A204.1 (cell line): ENCODE results near the gene CFAP299.
A peak's percentile ranks its signal among the peaks of the same experiment; 100 is the strongest.

Source experiments
- FAIRE-seq: peaks from 2 replicates; lab custom pipeline; 2012; peaks lifted over from hg19 to GRCh38; lab: Jason Lieb, UNC

CFAP299 gene

GRCh38 chr4:80840396-80840795, 504.9 kb downstream of the CFAP299 start:
- FAIRE-seq, result no peak

DNA sequence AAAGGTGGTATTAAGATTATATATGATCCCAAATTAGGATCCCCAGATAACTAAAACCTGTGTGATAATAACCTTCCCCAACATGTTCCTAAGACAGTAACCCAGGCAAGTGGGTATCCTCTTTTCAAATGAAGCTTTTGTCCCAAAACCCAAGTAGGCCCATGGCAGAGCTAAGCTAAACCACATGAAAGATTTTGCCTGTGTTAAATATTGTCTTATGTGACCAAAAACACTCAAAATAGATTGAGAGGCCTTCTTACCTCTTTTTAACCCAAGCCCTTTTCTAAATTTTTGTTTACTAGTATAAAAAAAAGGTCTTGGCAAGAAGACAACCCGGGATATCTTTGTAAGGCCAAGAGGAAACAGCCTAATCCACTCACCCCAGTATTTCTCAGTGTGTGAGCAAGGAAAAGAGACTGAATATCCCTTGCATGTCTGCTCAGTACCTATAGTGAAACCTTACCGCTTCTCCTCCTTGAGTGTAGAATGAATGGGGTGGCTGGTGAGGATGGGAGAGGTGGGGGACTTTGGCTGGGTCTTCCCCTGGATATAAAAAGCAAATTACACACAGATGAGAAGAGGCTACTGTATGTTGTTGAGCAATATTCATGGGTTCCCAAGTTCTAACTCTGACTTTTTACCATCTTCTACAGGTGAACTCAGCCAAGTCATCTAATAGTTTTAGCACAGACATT, 506.2 kb downstream of the CFAP299 start:
- FAIRE-seq, result no peak

DNA sequence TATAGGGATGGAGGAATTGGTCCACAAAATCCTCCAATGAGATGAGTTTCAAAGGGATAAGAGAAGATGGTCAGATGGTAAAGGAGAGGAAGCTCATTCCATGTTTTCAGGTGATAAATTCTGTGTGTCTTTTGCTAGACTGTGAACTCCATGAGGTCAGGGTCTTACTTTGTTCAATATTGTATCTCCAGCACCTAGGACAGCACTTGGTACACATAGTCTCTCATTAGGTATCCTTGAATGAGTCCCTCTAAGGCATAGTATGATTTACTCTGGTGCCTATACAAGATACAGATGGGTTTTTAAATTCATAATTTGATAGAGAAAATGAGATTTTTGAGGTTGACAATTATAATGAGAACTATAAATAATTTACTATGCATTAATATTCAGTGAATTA, 510.7 kb downstream of the CFAP299 start:
- FAIRE-seq, result no peak

GRCh38 chr4:80852061-80852460, 516.5 kb downstream of the CFAP299 start:
- no peak for FAIRE-seq

- FAIRE-seq, result no peak
These were observed 538.0 kb downstream of the CFAP299 start for GRCh38 chr4:80873571-80873970.

DNA sequence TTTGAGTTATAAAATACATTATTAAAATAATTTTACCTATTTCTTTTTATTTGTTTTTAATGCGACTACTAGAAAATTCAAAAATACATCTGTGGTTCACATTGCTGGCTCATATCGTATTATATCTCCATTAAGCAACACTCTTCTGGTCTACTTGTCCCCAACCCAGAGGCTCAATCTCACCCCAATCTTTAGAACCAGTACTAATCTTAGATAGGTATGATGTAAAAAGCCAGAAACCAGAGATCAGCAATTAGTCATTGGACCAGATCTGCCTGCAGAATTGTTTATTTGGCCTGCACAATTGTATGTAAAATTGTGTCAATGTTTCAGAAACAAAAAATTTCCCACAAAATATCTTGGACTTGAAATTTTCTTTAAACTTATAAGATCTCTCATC, 539.4 kb downstream of the CFAP299 start:
- no peak for FAIRE-seq

- no peak for FAIRE-seq
These were observed 540.1 kb downstream of the CFAP299 start for GRCh38 chr4:80875642-80876041.

- no peak for FAIRE-seq
These were observed 541.3 kb downstream of the CFAP299 start for GRCh38 chr4:80876810-80877209.

GRCh38 chr4:80878218-80878617, 542.7 kb downstream of the CFAP299 start:
- peak; percentile 9 for FAIRE-seq

DNA sequence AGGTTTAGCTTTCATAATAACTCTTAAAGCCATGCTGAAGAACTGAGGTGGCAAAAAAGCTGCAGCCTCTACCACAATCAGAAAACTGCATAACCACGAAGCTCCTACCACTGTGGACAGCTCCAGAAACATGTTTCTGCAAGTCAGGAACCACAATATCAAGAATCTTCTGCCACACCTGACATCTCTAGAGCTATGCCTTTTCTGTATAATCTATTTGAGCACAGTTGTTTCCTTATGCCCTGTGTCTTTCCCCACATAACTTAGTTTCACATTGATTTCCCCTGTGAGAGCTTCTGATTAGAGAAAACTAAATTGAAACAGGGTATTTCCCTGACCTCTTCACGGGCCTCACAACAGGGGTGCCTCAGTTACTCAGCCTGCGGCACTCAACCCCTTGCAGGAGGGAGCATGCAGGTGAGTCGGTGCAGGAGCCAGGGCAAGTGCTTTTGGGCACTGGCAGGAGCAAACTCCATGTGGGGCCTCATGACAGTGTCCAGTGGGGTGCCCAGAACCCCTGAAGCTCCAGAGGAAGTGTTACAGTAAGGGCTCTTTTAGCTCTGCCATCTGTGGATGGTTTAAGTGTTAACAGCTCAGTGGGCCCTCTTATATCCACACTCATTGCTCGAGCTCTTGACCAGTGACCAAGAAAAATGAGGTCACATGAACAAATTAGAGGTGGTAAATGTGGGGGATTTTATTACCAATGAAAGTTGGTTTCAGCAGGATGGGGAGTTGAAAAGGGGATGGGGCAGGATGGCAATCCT, 562.2 kb downstream of the CFAP299 start:
- FAIRE-seq, result no peak

DNA sequence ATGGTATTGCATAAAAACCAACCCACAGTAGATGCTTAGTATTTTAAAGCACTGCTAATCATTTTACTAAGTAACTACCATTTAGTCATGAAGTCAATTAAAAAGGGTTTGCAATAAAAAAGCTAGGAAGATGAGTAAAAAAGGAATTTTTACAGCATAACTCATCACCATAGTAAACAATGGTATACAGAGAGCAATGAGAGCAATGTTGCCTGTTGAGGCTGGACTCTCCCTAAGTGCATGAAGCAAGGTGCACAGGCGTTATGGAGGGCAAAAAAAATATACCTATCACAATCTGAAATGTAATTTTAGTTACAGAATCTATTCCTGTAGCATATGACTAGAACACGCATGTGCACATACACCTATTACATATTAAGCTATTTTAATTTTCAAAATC, 565.4 kb downstream of the CFAP299 start:
- no peak for FAIRE-seq

- FAIRE-seq, result no peak
These were observed 567.5 kb downstream of the CFAP299 start for GRCh38 chr4:80903020-80903419.

GRCh38 chr4:80909938-80910337, 574.4 kb downstream of the CFAP299 start:
- no peak for FAIRE-seq

GRCh38 chr4:80911458-80911857, 575.9 kb downstream of the CFAP299 start:
- FAIRE-seq, result no peak

DNA sequence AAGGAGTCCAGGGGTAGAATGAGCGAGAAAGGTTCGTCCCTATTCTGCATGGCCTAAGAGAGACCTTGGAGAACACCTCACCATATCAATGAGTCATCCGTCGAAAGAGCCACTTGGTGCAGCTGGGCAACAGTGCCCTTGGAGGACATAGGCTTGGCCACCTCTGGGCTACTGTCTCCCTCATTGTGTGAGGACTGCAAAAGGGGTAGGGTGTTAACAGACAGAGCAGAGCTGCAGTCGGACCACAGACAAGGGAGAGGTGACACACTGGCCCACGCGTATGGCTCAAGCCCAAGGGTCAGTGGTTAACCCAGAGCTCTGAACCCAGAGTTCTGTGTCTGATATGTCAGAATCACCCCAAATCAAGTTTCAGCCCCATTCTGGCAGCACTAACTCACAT, 576.8 kb downstream of the CFAP299 start:
- no peak for FAIRE-seq

DNA sequence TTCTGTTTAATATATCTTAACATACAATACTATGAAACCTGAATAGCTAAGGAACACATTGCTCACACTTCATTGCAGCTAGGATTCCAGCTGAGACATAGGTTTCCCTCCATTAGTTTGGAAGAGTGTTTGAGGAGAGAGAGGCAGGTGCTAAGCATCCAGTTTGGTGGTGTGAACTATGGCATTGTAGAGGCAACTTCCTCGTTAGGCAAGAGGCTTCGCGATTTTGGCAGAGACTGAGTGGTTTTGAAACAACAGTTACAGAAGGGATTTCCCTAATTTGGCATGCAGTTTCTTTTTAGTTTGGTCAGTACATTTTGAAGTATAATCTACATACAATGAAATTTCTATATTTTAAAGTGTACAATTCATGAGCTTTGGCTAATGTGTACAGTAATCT, 577.9 kb downstream of the CFAP299 start:
- FAIRE-seq, result no peak

DNA sequence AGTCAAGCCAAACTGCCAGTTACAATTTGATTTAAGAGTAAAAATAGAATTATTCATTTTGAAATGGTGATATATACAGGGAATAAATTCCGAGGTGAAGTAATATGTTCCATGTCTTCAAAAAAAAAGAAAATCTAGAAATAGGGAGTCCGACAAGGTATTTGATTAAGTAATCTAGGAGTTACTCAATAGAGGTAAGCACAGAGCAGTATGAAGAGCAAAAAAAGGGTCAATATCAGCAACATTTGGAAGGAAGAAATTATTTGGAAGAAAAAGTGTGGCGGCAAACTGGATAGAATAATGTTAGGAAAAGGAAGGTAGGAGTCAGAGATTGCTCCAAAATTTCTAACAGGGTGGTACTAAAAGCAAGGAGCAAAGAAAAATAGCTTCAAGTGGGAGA, 581.2 kb downstream of the CFAP299 start:
- FAIRE-seq, result no peak

- no peak for FAIRE-seq
These were observed 582.5 kb downstream of the CFAP299 start for GRCh38 chr4:80918004-80918403.

DNA sequence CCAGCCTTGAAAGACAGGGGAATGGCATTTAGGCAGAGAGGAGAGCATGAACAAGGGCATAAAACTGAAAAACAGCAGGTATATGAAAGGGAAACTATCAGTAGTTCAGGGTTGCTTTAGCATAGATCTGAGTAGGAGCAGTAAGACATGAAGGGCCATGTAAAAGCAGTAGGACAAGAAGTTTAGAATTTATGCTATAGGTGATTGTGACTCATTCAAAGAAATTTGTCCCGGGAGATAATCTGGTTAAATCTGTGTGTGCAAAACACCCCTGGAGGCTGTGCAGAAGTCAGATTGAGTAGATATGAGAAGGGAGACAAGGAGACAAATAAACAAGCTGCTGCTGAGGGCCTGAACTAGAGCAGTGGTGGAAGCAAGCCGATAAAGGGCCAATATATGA, 585.9 kb downstream of the CFAP299 start:
- FAIRE-seq, result no peak

GRCh38 chr4:80922941-80923340, 587.4 kb downstream of the CFAP299 start:
- FAIRE-seq, result no peak

GRCh38 chr4:80925293-80925692, 589.8 kb downstream of the CFAP299 start:
- no peak for FAIRE-seq

DNA sequence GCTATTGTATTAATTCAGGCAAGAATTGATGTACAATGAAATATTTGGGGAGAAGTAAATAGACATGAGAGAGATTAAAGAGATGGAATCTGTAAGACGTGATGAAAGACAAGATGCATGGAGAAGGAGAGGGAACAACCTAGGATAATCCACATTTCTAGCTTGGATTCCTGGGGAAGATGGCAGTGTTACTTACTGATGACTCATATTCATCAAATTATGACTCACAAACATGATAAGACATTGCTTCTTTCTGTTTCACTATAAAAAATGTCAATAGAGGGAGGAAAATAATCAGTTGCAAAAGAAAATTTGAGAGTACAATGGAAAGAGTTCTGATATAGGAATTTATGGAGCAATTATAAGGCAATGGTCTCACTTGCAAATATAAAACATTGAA, 590.9 kb downstream of the CFAP299 start:
- no peak for FAIRE-seq

DNA sequence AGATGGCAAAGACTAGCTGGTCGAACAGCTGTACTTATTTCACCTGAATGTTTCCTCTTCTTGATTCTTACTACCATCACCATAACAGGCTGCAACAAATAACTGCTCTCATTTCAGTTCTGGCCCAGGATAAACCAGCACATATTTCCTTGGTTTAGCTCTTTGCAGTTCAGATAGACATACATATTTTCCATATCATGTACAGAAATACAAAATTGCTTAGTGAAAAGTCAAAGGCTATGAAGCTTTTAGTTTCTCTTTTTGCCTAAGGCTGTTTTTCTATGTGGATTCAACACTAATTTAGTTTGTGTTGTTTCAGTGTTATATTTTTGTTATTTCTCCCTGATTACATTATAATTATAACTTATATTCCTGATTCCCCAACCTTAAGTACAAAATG, 591.4 kb downstream of the CFAP299 start:
- no peak for FAIRE-seq

GRCh38 chr4:80927420-80927819, 591.9 kb downstream of the CFAP299 start:
- no peak for FAIRE-seq
